Measurements from ENCODE around the gene COPS2.

DNA sequence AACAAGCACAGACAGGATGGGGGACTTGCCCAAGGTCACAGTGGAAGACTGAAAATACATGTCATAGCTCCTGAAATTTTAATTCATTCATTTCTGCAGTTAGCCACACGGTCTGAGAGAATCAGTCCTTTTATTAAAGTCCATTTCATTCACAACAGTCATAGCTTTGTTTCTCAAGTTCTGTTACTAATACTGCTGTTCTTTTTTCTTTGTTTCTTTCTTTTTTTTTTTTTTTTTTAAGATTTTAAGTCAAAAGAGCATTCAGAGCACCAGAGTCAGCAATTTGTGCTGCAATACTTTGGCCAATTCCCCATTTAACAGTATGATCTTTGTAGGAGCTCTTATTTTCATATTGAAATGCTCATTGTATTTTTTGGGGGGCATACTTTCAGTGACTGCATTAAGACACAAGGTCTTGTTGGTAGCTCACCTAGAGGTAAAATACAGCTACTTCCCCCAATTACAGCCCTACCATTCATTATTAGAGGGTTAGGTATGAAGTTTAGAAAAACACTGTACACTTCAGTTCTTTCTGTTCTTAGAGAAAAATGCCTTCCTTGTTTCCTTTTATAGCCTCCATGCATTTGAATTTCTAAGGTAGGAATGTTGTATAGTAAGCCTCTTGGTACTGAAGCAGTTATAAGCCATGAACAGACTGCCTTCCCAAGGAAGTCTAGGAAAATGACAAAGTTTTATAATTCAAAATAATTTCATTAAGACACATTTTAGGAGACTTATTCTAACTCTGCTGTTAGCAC lies 24.2 kb upstream of the COPS2 start:
- no peak for TF ChIP-seq EP300 (IDR thresholded peaks at IDR 0.05)
- TF ChIP-seq, protein P1, sequence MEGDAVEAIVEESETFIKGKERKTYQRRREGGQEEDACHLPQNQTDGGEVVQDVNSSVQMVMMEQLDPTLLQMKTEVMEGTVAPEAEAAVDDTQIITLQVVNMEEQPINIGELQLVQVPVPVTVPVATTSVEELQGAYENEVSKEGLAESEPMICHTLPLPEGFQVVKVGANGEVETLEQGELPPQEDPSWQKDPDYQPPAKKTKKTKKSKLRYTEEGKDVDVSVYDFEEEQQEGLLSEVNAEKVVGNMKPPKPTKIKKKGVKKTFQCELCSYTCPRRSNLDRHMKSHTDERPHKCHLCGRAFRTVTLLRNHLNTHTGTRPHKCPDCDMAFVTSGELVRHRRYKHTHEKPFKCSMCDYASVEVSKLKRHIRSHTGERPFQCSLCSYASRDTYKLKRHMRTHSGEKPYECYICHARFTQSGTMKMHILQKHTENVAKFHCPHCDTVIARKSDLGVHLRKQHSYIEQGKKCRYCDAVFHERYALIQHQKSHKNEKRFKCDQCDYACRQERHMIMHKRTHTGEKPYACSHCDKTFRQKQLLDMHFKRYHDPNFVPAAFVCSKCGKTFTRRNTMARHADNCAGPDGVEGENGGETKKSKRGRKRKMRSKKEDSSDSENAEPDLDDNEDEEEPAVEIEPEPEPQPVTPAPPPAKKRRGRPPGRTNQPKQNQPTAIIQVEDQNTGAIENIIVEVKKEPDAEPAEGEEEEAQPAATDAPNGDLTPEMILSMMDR (IDR thresholded peaks at IDR 0.05): no peak

Data from gastroesophageal sphincter (tissue), 3 donors.